Activated naive CD8-positive, alpha-beta T cell treated with anti-CD3 and anti-CD28 coated beads, Interleukin-2, amount 10 ng/mL, durations not matched to agents 7 days and 5 days (primary cell): ENCODE measurements around the gene ARHGEF28. TPM values are rescaled to one million over a fixed set of nuclear protein-coding genes. Genes with fewer than 3 reads are reported as not detected.

Experiments used
- ATAC-seq: fragments of 150-1000 bp; cut with Tn5 transposase; one replicate; pipeline ENCODE4 v1.10.0; 2021; ENCODE audit warnings: low read depth, moderate library complexity
- POLR2A ChIA-PET: fragments of 350-600 bp; sonication (Branson Sonifier 250); formaldehyde crosslinking; loops from one replicate; lab custom pipeline; 2021; ENCODE audit warnings: antibody characterized with exemption; lab: Charles Lee
- DNase-seq: peaks from one replicate; pipeline ENCODE4 v3.0.0; 2021
- H3K27ac Mint-ChIP-seq: one replicate; pipeline ENCODE4 v1.8.0; 2022; ENCODE audit warnings: mild to moderate bottlenecking, mixed read lengths
- H3K27me3 Mint-ChIP-seq: one replicate; pipeline ENCODE4 v1.8.0; 2022; ENCODE audit warnings: mild to moderate bottlenecking, moderate library complexity, mixed read lengths
- H3K36me3 Mint-ChIP-seq: one replicate; pipeline ENCODE4 v1.8.0; 2021; ENCODE audit warnings: mild to moderate bottlenecking, mixed read lengths
- H3K4me1 Mint-ChIP-seq: one replicate; pipeline ENCODE4 v1.8.0; 2021; ENCODE audit warnings: mixed read lengths
- H3K4me3 Mint-ChIP-seq: one replicate; pipeline ENCODE4 v1.8.0; 2022; ENCODE audit warnings: mild to moderate bottlenecking, moderate library complexity, mixed read lengths
- H3K9me3 Mint-ChIP-seq: one replicate; pipeline ENCODE4 v1.8.0; 2021; ENCODE audit warnings: mixed read lengths
- total RNA-seq, 2 experiments: library from RNA; stranded (reverse); gene quantifications; one replicate each; pipeline ENCODE4 v1.2.3, GENCODE V29; 2021

The ARHGEF28 gene
- total RNA-seq, 2 experiments from 2014 or later = 0.14 TPM; not detected in 1

DNA sequence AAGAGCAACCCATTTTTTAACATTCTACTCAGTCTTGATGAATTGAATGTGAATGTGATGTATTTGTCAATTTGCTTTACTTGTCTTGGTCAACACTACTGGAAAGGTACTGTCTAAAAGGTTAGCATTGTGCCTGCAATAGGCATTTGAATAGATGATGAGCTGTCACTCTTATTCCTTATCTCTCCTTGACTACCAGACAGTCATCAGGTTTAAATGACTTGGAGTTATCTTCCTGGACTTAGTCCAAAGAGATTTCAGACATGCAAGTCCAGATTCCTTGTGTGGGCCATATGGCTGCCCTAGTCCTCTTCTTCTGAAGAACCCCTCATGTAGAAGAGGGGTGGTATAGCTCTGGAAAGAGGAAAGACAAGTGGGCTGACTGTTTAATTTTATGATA is 4.8 kb downstream of the ARHGEF28 start:
- no peak for ATAC-seq
- Mint-ChIP-seq H3K27me3 (peaks cover 56% of the 10 kb centered on the region), H3K9me3 (no peaks in the 10 kb centered on the region), H3K27ac (no peak overlapping the region), H3K4me3 (no peak overlapping the region), H3K4me1 (no peaks in the 10 kb centered on the region), H3K36me3 (no peaks in the 10 kb centered on the region)
- DNase-seq = no peak
- POLR2A ChIA-PET = no interaction called here

DNA sequence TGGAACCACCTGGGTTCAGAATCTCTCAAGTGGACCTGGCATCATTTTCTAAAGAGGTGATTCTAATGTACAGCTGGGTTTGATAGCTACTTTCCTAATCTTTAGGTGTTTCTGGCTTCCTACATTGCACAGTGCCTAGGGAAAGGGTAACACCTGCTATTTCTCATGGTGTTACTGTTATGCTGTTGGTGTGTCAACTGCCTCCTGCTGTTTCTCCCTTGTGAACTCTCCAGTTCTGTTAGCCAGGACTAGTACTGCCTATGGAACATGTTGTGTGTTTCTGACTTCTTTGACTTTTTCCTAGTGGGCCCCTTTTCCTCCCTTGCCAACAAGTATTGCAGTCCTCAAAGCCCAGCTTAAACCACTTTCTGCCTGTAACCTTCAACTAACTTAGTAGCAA is 5.5 kb downstream of the ARHGEF28 start:
- Mint-ChIP-seq H3K27ac (no peak overlapping the region), H3K36me3 (no peaks in the 10 kb centered on the region), H3K4me3 (no peak overlapping the region), H3K27me3 (peaks cover 58% of the 10 kb centered on the region), H3K4me1 (no peaks in the 10 kb centered on the region), H3K9me3 (no peaks in the 10 kb centered on the region)
- POLR2A ChIA-PET = no interaction called here
- no peak for DNase-seq
- no peak for ATAC-seq

DNA sequence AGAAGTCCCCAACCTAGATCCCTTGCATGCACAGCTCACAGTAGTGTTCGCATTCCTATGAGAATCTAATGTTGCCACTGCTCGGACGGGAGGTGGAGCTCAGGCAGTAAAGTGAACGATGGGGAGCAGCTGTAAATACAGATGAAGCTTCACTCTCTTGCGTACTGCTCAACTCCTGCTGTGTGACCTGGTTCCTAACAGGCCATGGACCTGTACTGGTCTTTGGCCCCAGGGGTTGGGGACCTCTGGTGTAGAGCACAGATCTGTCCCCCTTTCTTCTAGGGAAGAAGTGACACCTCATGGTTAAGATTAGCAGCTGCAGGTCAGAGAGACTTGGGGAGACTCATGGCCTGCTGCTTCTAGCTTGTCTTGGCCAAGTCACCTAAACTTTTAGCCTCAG is 7.1 kb downstream of the ARHGEF28 start:
- no peak for ATAC-seq
- peaks cover 49% of the 10 kb centered on the region for H3K27me3 Mint-ChIP-seq
- POLR2A ChIA-PET = no interaction called here

DNA sequence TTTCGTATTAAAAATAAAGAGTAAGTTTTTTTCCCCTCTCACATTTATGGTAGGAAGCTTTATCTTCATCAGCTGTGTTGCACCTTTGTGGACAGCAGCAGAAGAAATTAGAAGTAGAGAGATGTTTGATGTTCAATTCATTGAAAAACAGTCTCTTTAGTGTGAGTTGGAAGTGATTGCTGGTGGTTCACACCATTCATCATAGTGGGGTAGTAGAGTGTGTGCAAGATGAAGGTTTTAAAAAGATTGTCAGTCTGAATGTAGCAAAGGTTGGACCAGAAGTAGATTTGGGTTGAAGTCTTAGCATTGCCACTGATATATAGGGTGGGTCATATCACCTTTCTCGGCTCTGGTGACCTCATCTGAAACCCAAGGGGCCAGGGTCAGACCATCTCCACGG is 10.4 kb downstream of the ARHGEF28 start:
- no peak for ATAC-seq

More for the DNA sequence above, 7.1 kb downstream of the ARHGEF28 start:
- DNase-seq = no peak
- Mint-ChIP-seq H3K4me1 (no peaks in the 10 kb centered on the region), H3K9me3 (no peaks in the 10 kb centered on the region), H3K27ac (no peak overlapping the region), H3K36me3 (no peaks in the 10 kb centered on the region), H3K4me3 (no peak overlapping the region)

DNA sequence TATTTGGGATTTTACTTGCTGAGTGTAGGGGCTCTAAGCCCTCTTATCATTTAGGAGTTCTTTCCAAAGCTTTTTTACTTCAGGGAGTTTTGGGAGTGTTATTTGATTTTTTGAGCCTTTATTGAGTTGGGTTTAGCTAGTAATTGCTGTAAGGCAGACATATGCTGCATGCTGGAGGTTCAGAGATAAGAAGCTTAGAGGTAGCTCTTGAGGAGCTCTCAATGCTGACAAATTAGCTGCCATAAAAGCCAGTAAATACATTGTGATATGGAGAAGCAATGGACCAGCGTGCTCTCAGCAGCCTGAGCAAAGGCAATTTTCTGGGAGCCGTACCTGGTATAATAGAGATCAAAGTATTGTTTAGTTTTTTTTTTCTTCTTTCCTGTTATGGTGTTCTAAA is 11.6 kb downstream of the ARHGEF28 start:
- no peaks in the 10 kb centered on the region for H3K36me3 Mint-ChIP-seq
- ATAC-seq = no peak
- H3K27me3 Mint-ChIP-seq = peaks cover 38% of the 10 kb centered on the region
- POLR2A ChIA-PET = no interaction called here
- no peaks in the 10 kb centered on the region for H3K9me3 Mint-ChIP-seq
- no peaks in the 10 kb centered on the region for H3K4me1 Mint-ChIP-seq
- no peak overlapping the region for H3K4me3 Mint-ChIP-seq
- no peak for DNase-seq
- H3K27ac Mint-ChIP-seq = no peak overlapping the region

More for the DNA sequence above, 10.4 kb downstream of the ARHGEF28 start:
- H3K4me3 Mint-ChIP-seq = no peak overlapping the region
- no peak overlapping the region for H3K27ac Mint-ChIP-seq
- POLR2A ChIA-PET = no interaction called here
- no peaks in the 10 kb centered on the region for H3K9me3 Mint-ChIP-seq
- H3K4me1 Mint-ChIP-seq = no peaks in the 10 kb centered on the region
- H3K27me3 Mint-ChIP-seq = peaks cover 43% of the 10 kb centered on the region
- no peak for DNase-seq
- no peaks in the 10 kb centered on the region for H3K36me3 Mint-ChIP-seq

DNA sequence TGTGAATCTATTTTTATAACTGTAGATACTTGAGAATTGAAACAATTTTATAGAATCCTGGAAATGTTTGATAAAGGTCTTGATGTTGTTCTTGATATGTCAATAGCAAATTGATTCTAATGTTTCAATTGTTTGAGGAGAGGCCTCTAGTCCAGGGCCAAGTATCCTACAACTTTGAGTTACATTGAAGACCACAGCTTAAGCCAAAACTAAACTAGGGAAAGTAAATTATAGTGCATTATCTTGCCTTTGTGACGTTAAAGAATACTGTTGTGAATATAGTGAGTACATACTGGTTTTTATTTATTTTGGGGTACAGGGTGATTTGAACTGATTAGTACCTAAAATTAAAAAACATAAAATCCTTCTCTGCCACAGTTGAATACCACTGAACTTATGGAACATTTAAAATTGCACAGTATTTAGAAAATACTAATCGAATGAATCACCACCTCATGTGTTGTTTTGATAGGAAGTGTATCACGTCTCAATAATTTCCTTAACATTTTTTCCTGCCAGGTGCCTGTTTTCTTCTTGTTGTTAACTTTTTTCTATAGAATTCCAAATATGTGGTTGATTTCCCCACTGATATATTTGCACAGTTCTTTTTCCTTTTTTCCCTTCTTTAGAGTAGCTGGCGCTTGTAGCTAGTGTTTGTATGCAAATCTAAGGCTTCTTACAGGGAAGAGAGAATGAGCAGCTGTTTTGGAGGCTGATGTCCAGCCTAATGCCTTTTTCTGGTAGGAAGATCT is 12.5 kb downstream of the ARHGEF28 start:
- DNase-seq (no peak), ATAC-seq (no peak)
- no peaks in the 10 kb centered on the region for H3K4me1 Mint-ChIP-seq
- H3K9me3 Mint-ChIP-seq = no peaks in the 10 kb centered on the region
- H3K27ac Mint-ChIP-seq = no peak overlapping the region
- H3K4me3 Mint-ChIP-seq = no peak overlapping the region
- no peaks in the 10 kb centered on the region for H3K36me3 Mint-ChIP-seq
- H3K27me3 Mint-ChIP-seq = peaks cover 31% of the 10 kb centered on the region
- POLR2A ChIA-PET = no interaction called here

DNA sequence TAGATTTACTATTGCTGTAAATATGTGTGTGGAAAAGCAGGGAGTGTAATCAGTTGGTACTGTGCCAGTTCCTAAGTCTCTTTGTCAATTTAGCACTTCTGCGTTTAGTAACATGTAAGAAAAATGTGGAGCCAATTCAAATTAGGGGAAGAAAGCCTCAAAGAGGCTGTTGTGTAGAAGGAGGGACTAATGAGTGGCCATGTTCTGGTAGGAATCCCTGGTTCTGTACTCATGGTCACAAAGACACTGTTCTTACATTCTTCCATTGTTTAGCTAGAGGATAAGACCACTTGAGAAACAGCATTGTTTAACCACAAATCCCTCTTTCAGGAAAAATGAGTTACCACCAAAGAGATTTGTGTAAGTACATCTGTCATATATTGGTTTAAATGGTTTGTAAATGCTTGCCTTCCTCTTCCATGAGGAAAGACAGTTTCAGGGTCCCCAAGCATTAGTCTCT is 14.9 kb downstream of the ARHGEF28 start:
- Mint-ChIP-seq H3K27me3 (peaks cover 39% of the 10 kb centered on the region), H3K36me3 (no peaks in the 10 kb centered on the region), H3K4me3 (no peak overlapping the region), H3K9me3 (no peaks in the 10 kb centered on the region), H3K27ac (no peak overlapping the region), H3K4me1 (no peaks in the 10 kb centered on the region)
- POLR2A ChIA-PET = no interaction called here
- DNase-seq = no peak
- ATAC-seq = no peak

DNA sequence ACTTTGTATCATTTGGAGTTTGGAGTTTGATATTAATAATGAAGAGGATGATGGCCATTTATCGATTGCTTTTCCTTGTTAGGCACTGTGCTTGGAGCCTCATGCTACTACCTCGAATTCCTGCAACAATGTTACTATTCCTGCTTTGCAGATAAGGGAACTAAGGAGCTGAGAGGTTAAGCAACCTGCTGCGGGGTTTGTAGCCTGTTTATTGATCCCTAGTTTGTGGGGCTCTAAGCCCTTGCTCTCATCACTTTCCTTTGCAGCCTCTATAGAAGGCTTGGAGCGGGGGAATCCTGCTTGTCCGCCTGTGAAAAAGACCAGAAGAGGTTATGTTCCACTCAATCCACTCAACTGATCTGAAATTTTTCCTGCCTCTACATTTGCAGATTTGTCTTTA is 15.8 kb downstream of the ARHGEF28 start:
- no peaks in the 10 kb centered on the region for H3K36me3 Mint-ChIP-seq
- H3K4me1 Mint-ChIP-seq = no peaks in the 10 kb centered on the region
- H3K9me3 Mint-ChIP-seq = no peaks in the 10 kb centered on the region
- POLR2A ChIA-PET = no interaction called here
- H3K27ac Mint-ChIP-seq = no peak overlapping the region
- ATAC-seq = no peak
- H3K27me3 Mint-ChIP-seq = peaks cover 41% of the 10 kb centered on the region
- no peak overlapping the region for H3K4me3 Mint-ChIP-seq
- DNase-seq = no peak

DNA sequence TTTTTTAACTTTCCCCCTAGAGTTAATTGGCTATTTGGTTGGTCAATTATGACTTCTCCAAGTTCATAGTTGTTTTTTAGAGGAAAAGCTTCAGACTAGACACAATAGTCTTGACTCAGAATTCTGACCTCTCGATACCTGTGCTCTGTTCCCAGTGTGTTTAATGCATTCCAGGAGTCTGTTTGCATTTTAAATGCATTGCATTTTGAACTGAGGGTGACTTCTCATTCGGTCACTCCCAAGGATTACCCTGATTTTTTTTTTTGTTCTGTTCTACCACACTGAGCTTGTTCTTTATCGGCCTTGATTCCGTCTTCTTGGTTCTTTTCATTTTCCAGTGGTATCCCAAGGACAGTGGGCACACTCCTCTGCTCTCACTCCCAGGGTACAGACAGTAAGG is 16.3 kb downstream of the ARHGEF28 start:
- DNase-seq (no peak), ATAC-seq (no peak)
- Mint-ChIP-seq H3K9me3 (no peaks in the 10 kb centered on the region), H3K36me3 (no peaks in the 10 kb centered on the region), H3K27ac (no peak overlapping the region), H3K27me3 (peaks cover 38% of the 10 kb centered on the region), H3K4me3 (no peak overlapping the region), H3K4me1 (no peaks in the 10 kb centered on the region)
- POLR2A ChIA-PET = no interaction called here

DNA sequence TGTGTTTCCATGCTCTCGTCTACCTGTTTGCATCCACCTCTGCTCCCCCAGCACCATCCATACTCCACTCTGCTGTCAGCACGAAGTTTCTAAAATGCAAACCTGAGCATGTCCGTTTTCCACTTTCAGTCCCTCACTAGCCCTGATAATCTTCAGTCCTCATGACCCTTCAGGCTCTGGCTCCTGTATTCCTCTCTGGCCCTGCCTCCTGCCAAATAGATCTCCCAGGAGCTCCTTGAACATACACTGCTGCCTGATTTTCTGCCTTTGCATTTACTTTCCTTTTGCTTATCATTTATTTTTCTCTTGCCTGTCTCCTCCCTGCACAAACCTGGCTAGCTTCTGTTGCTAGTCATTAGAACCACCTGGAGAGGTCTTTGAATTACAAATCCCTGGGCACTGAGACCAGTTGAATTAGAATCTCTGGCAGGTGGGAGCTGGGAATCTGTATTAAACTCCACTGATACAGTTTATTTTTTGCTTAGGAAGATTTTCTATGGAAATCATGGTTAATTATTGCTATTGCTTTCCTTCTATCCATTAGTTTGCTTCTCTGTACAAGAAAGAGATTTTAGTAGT is 18.5 kb downstream of the ARHGEF28 start:
- Mint-ChIP-seq H3K9me3 (no peaks in the 10 kb centered on the region), H3K27me3 (peaks cover 41% of the 10 kb centered on the region), H3K4me1 (no peaks in the 10 kb centered on the region), H3K27ac (no peak overlapping the region), H3K36me3 (no peaks in the 10 kb centered on the region), H3K4me3 (no peak overlapping the region)
- ATAC-seq = no peak
- POLR2A ChIA-PET = no interaction called here
- no peak for DNase-seq

DNA sequence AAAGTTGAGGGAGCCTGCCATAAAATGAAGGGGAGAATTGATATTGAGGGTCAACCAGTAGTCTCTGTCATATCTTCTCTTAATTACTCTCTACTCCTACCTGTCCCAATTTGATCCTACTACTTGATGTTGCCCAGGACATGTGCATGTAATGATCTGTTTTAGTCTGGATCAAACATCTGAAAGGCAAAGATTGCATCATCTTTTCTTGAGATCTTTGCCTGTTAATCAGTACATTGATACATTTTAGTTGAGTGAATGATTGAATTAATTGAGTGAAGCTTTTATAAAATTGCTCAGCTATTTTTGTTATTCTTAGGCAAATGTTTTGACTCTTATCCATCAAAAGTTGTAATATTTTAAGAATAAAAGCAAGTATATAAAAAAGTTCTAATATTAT is 21.7 kb downstream of the ARHGEF28 start:
- ATAC-seq = no peak
- H3K4me3 Mint-ChIP-seq = no peak overlapping the region
- H3K4me1 Mint-ChIP-seq = no peaks in the 10 kb centered on the region
- no peaks in the 10 kb centered on the region for H3K9me3 Mint-ChIP-seq
- no peak for DNase-seq
- no peaks in the 10 kb centered on the region for H3K36me3 Mint-ChIP-seq
- POLR2A ChIA-PET = no interaction called here
- peaks cover 35% of the 10 kb centered on the region for H3K27me3 Mint-ChIP-seq
- H3K27ac Mint-ChIP-seq = no peak overlapping the region

DNA sequence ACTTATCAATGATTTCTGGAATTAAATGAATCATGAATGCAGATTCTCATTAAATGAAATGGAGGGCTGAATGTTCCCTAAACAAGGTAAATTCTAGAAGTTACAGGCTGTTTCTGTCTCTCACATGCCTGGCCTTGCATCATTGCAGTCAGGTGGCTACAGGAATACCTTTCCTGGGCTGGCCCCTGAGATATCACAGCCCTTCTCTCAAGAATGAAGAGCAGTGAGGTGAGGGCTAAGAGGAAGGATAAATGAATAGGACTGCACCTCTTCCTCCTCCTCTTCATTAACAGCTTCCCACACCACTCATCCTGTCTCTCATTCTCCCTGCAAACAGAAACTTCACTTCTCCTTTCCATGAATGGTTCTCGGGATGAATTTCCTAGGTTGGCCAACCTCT is 22.5 kb downstream of the ARHGEF28 start:
- H3K4me3 Mint-ChIP-seq = no peak overlapping the region
- DNase-seq = no peak
- H3K27me3 Mint-ChIP-seq = peaks cover 35% of the 10 kb centered on the region
- H3K9me3 Mint-ChIP-seq = no peaks in the 10 kb centered on the region
- no peak overlapping the region for H3K27ac Mint-ChIP-seq
- no peaks in the 10 kb centered on the region for H3K4me1 Mint-ChIP-seq
- no peak for ATAC-seq
- POLR2A ChIA-PET = no interaction called here
- H3K36me3 Mint-ChIP-seq = no peaks in the 10 kb centered on the region

DNA sequence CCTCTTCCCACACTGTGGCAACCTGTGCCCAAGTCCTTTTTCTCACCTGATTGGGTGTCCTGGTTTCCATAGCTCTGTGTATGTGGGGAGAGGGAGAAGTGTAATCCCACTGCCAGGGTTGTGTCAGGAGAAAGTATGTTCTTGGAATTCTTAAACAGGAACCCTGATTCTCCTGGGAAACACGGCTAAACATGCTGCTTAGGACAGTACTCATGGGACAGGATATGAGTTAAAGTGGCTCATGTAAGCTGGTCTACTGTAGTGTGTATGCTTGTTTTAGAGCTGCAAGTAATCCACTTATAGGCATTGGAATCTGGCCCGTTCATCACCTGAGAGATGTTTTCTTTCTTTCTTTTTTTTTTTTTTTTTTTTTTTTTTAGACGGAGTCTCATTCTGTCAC is 23.9 kb downstream of the ARHGEF28 start:
- Mint-ChIP-seq H3K4me1 (no peaks in the 10 kb centered on the region), H3K4me3 (no peak overlapping the region), H3K36me3 (no peaks in the 10 kb centered on the region), H3K27me3 (peaks cover 26% of the 10 kb centered on the region), H3K27ac (no peak overlapping the region), H3K9me3 (no peaks in the 10 kb centered on the region)
- ATAC-seq (no peak), DNase-seq (no peak)
- POLR2A ChIA-PET = interaction anchor here (0.6 kb wide), 1 partner anchor 656 kb away, joined by 3 read pairs; no protein-coding TSS in a partner anchor

DNA sequence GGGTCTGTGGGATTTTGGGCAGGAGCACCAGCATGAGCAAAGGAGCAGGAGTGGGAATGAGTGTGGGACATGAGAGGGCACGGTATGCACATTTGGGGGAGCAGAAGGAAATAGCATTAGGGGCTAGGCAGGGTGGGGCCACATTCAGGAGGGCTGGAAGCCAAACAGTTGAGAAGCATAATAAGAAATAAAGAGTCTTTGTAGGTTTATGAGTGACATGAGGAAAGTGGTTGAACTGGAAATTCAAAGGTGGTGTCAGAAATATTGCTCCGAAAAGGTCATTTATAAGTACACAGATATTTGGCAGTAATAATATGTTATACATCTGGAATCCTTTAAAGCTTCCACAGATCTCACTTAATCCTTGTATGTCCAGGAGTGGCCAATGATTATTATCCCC is 26.4 kb downstream of the ARHGEF28 start:
- Mint-ChIP-seq H3K4me1 (no peaks in the 10 kb centered on the region), H3K36me3 (no peaks in the 10 kb centered on the region), H3K4me3 (no peak overlapping the region), H3K9me3 (no peaks in the 10 kb centered on the region), H3K27ac (no peak overlapping the region), H3K27me3 (peaks cover 18% of the 10 kb centered on the region)
- POLR2A ChIA-PET = no interaction called here
- ATAC-seq = no peak
- DNase-seq = no peak
